EH (cell line): ENCODE measurements around the gene CFAP73.
"Not testable (repeated sequence)": the region's sequence is repeated elsewhere in the genome, so short reads cannot be mapped to it uniquely, and the experiment has no call there.

ENCODE experiments used
- DNase-seq: peaks from one replicate; pipeline ENCODE4 v3.0.0-alpha.2; 2015; ENCODE audit warnings: low read depth

The CFAP73 gene

GRCh38 chr12:113190761-113191160, 41.2 kb downstream of the CFAP73 start:
- DNase-seq = peak; percentile 59

GRCh38 chr12:113191227-113191626, 41.7 kb downstream of the CFAP73 start:
- no peak for DNase-seq

GRCh38 chr12:113194971-113195391, 45.5 kb downstream of the CFAP73 start:
- DNase-seq = peak; percentile 87

GRCh38 chr12:113195598-113195997, 46.1 kb downstream of the CFAP73 start:
- no peak for DNase-seq

- no peak for DNase-seq
Measured at GRCh38 chr12:113196582-113196981, 47.1 kb downstream of the CFAP73 start.

- DNase-seq = peak; percentile 87
Measured at GRCh38 chr12:113196990-113197389, 47.5 kb downstream of the CFAP73 start.

GRCh38 chr12:113197518-113198077, 48.1 kb downstream of the CFAP73 start:
- DNase-seq = no peak

- DNase-seq = peak; percentile 47
Measured at GRCh38 chr12:113198296-113198695, 48.8 kb downstream of the CFAP73 start.

GRCh38 chr12:113200021-113200797, 50.7 kb downstream of the CFAP73 start:
- no peak for DNase-seq

- DNase-seq = no peak
Measured at GRCh38 chr12:113201187-113202177, 52.0 kb downstream of the CFAP73 start.

- DNase-seq = no peak
Measured at GRCh38 chr12:113202300-113203075, 53.0 kb downstream of the CFAP73 start.

GRCh38 chr12:113203852-113204760, 54.6 kb downstream of the CFAP73 start:
- DNase-seq = no peak

GRCh38 chr12:113204804-113205203, 55.3 kb downstream of the CFAP73 start:
- peak; percentile 26 for DNase-seq

- DNase-seq = not testable (repeated sequence)
Measured at GRCh38 chr12:113206802-113207201, 57.3 kb downstream of the CFAP73 start.

GRCh38 chr12:113207613-113208040, 58.1 kb downstream of the CFAP73 start:
- no peak for DNase-seq

GRCh38 chr12:113208041-113208934, 58.8 kb downstream of the CFAP73 start:
- DNase-seq = peak; percentile 74
